NCI-H226 (cell line): ENCODE measurements around the gene C16orf54.
A peak's percentile ranks its signal among the peaks of the same experiment; 100 is the strongest.
"Not testable (repeated sequence)": the region's sequence is repeated elsewhere in the genome, so short reads cannot be mapped to it uniquely, and the experiment has no call there.

Source experiments
- DNase-seq: peaks from one replicate; pipeline ENCODE4 v3.0.0-alpha.2; 2015

The C16orf54 gene

DNA sequence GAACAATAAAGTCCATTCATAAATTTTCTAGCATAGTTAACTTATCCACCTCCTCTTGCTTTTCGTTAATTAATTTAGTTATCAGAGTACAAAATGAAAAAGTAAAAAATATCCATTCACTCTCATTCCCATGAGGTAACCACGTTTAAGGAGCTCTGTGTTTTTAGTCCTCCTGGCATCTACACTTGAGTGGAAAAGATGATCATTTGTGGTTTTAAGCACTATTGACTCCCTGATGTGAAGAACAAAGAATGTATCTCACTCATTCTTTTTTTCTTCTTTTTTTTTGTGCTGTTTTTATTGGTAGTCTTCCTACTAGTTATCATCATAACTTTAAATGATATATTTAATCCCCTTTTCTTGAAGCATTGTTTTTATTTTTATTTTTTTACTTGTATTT, 40.8 kb downstream of the C16orf54 start:
- no peak for DNase-seq

GRCh38 chr16:29702269-29702668, 43.5 kb downstream of the C16orf54 start:
- DNase-seq: no peak

DNA sequence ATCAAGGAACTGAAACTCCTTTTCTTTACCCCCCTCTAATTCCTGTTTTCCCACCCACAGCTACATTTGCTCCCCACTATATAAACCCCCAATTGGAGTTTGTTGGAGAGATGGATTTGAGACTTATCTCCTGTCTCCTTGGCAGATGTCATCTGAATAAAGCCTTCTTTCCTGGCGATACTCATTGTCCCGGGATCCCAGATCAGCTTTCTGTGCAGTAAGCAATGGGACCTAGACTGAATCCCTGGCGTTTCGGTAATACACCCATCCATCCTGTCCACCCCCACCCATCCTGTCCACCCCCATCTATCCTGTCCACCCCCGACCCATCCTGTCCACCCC, 44.6 kb downstream of the C16orf54 start:
- DNase-seq: no peak

DNA sequence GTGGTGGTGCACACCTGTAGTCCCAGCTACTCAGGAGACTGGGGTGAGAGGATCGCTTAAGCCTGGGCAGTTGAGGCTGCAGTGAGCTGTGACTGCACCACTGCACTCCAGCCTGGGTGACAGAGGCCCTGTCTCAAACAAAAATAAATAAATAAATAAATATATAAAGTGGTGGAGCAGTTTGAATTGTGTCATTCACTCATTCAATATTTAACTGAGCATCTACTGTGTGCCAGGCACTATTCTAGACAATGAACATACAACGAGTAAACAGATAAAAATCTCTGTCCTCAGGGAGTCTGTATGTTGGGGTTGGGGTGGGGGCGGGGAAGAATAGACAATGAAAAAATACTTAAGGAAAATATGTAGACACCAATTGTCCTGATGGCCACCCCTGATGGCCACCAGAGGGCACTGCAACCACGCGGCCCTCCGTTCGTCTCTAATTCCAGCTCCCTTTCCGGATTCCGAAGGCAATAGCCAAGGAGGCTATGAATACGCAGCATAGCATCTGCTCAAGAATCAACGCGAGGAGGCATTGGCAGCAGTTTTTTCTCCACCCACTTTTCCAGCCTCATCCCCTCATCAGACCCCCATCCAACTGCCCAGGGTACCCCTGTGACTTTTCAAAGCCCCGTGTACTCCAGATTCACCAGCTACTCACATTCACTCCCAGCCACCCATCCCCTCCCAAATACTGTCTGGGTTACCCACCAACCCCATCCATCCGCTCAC, 45.4 kb downstream of the C16orf54 start:
- DNase-seq: peak; percentile 77

- no peak for DNase-seq
These were observed 46.2 kb downstream of the C16orf54 start for GRCh38 chr16:29699324-29700219.

DNA sequence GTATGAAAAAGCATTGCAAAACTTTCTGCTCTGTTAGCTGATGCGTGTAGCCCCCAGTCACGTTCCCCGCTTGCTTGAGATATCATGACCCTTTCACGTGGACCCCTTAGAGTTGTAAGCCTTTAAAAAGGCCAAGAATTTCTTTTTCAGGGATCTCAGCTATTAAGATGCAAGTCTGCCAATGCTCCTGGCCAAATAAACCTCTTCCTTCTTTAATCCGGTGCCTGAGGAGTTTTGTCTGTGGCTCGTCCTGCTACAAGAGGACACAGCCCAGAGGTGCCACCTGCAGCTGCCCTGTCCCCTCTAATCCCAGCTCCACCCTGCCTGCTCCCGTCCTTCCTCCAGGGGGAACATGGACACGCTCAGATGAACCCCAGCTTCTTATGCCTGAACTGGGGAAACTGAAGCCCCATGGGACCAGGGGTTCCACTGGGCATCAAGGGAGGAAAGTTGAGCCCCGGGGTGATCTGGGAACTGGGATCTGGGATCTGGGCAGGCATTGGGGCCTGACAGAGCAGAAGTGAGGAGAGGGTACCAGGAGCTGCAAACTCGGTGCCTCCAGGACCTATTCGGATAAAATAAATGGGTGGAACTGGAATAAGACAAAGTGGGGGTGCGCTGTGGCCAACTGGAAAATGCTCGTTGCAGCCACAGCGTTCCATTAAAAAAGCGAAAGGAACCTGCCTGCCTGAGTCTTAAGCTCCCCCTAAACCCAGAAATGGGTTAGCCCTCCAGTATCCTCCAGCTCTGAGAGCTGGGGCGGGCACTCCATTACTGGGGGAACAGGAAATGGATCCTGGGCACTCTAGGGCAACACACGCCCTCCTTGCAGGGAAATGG, 47.1 kb downstream of the C16orf54 start:
- no peak for DNase-seq

- DNase-seq: no peak
These were observed 47.7 kb downstream of the C16orf54 start for GRCh38 chr16:29698042-29698441.

DNA sequence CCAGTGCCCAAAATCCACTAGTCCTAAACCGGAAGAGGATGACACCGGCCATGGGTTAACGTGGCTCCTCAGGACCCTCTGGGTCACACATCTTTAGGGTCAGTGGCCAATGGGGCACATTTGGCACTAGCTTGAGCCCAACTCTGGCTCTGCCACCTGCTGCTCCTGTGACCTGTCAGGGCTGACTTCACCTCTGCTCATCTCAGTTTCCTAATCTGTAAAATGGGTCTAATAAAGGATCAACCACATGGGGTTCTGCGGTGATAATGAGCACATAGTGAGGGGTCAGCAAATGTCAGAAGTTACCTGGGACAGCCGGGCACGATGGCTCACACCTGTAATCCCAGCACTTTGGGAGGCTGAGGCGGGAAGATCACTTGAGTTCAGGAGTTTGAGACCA, 48.4 kb downstream of the C16orf54 start:
- DNase-seq: no peak

- no peak for DNase-seq
These were observed 48.9 kb downstream of the C16orf54 start for GRCh38 chr16:29696881-29697331.

DNA sequence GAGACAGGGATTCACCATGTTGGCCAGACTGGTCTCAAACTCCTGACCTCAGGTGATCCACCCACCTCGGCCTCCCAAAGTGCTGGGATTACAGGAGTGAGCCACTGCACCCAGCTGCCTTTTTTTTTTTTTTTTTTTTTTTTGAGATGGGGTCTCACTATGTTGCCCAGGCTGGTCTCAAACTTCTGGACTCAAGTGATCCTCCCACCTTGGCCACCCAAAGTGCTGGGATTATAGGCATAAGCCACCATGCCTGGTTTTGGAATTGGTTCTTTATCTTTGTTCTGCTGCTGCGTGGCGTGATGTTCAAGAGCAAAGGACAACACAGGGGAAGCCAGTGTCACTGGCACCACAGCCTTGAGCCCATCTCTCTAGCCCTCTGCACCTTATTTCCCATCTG, 50.1 kb downstream of the C16orf54 start:
- not testable (repeated sequence) for DNase-seq

- DNase-seq: no peak
These were observed 51.2 kb downstream of the C16orf54 start for GRCh38 chr16:29694384-29695195.

GRCh38 chr16:29692606-29693005, 53.2 kb downstream of the C16orf54 start:
- not testable (repeated sequence) for DNase-seq
